Breast epithelium (tissue), 4 donors: ENCODE data around the gene TFCP2. TPM values are rescaled to one million over a fixed set of nuclear protein-coding genes. Genes with fewer than 3 reads are reported as not detected.
A peak's percentile ranks its signal among the peaks of the same experiment; 100 is the strongest.
"Not testable (repeated sequence)": the region's sequence is repeated elsewhere in the genome, so short reads cannot be mapped to it uniquely, and the experiment has no call there.

Experiments used
- DNase-seq, 2 donors: peaks; one replicate each; pipeline ENCODE4 v3.0.0-alpha.2; 2019; ENCODE audit warnings: low spot score in 2 of 2
- H3K27ac ChIP-seq, 2 donors: fragments of 200-600 bp; sonication (generic) in 1 of 2; one replicate each; pipeline ENCODE4 v1.5.1; 2016 to 2019; ENCODE audit warnings: mild to moderate bottlenecking in 1 of 2
- H3K27me3 ChIP-seq, 2 donors: fragments of 200-600 bp; sonication (generic) in 1 of 2; one replicate each; pipeline versions ENCODE4 v1.5.1 to v1.6.0; 2017 to 2019; ENCODE audit warnings: control low read depth in 1 of 2, mild to moderate bottlenecking in 1 of 2
- H3K36me3 ChIP-seq: fragments of 200-600 bp; one replicate; pipeline ENCODE4 v1.5.1; 2019
- H3K4me1 ChIP-seq, 2 donors: fragments of 200-600 bp; sonication (generic); one replicate each; pipeline ENCODE4 v1.5.1; 2016 to 2019; ENCODE audit warnings: control low read depth in 1 of 2
- H3K4me3 ChIP-seq, 3 donors: fragments of 200-600 bp; sonication (generic); 1 replicate in 2 of 3; 2 replicates in 1 of 3; pipeline ENCODE4 v1.5.1; 2016 to 2019; ENCODE audit warnings: mild to moderate bottlenecking in 3 of 3, moderate library complexity in 2 of 3
- H3K9me3 ChIP-seq, 2 donors: fragments of 200-600 bp; sonication (generic) in 1 of 2; one replicate each; pipeline ENCODE4 v1.5.1; 2016 to 2019; ENCODE audit warnings: control low read depth in 1 of 2
- CTCF ChIP-seq, 3 donors: fragments of 450-650 bp; IDR thresholded peaks; one replicate each; pipeline ENCODE4 v1.5.1; 2016 to 2017; ENCODE audit warnings: antibody characterized with exemption in 3 of 3, mild to moderate bottlenecking in 3 of 3, moderate library complexity in 3 of 3
- POLR2A ChIP-seq: fragments of 450-650 bp; IDR thresholded peaks from one replicate; pipeline ENCODE4 v1.6.1; 2016; ENCODE audit warnings: antibody characterized with exemption, mild to moderate bottlenecking, moderate library complexity
- POLR2AphosphoS5 ChIP-seq, 3 donors: sonication (generic); formaldehyde crosslinking; IDR thresholded peaks; one replicate each; pipeline ENCODE4 v1.6.1; 2017; ENCODE audit warnings: antibody characterized with exemption in 3 of 3
- intact Hi-C: fragments of 100-400 bp; cut with DNase I; formaldehyde crosslinking; loops from one replicate; pipeline ENCODE4 v1.15.1; 2023; ENCODE audit warnings: low total_unique reads
- total RNA-seq, 3 donors: library from RNA; depleted of rRNA; stranded (reverse); fragments of >200 nt; gene quantifications; one replicate each; pipeline ENCODE4 v1.1.0, GENCODE V29; 2016

The TFCP2 gene
- 10 to 100 TPM; 14.6 to 22.1 (median 16.4) TPM for total RNA-seq

- Histone ChIP-seq H3K4me3 (peak within 1 kb of the TSS; percentile 69 to 89 (median 75)), H3K27me3 (no peaks in the 10 kb centered on the region), H3K36me3 (no peaks in the 10 kb centered on the region), H3K27ac (peak within 1 kb of the TSS; percentile 98), H3K9me3 (no peaks in the 10 kb centered on the region), H3K4me1 (peaks cover 3 to 11% of the 10 kb centered on the region in 2 donors)
- TF ChIP-seq POLR2A (peak; percentile 53), CTCF (IDR thresholded peaks at IDR 0.05) (no peak), POLR2AphosphoS5 (IDR thresholded peaks at IDR 0.05) (peak; percentile 82 to 97 (median 82))
- peak; percentile 96 to 97 for DNase-seq
- intact Hi-C loops = no loop called here
These were observed at the start of gene TFCP2 for GRCh38 chr12:51172515-51173431. Gene TFCP2 (minus strand): TSS chr12:51173135. CDS start chr12:51172422, 713 bp downstream.

DNA sequence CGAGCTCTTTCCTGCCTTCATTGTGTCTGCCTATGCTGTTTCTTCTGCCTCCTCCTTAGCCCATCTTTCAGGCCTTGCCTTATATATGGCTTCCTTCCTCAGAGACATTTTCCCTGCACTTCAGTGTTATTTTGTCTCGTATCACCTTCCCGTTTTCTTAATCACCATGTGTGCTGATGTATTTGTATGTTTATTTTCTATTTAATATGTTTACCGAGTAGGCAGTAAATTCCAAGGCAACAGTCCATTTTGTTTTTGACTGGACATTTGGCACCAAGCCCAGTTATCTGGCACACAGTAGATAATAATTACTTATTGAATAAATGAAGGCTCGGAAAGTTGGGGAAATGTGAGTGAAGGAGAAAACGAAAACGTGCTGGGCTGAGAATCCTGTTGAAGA is 49.5 kb upstream of the TFCP2 start:
- intact Hi-C loops = no loop called here
- no peaks in the 10 kb centered on the region for H3K9me3 ChIP-seq
- no peak overlapping the region for H3K27ac ChIP-seq
- H3K4me3 ChIP-seq = peak overlapping the region in 1 of 3 donors; percentile 7
- no peak for DNase-seq
- H3K4me1 ChIP-seq = no peaks in the 10 kb centered on the region
- no peak for TF ChIP-seq CTCF (IDR thresholded peaks at IDR 0.05)
- TF ChIP-seq POLR2AphosphoS5 (IDR thresholded peaks at IDR 0.05) = no peak
- no peak for TF ChIP-seq POLR2A
- no peaks in the 10 kb centered on the region for H3K27me3 ChIP-seq
- no peaks in the 10 kb centered on the region for H3K36me3 ChIP-seq

DNA sequence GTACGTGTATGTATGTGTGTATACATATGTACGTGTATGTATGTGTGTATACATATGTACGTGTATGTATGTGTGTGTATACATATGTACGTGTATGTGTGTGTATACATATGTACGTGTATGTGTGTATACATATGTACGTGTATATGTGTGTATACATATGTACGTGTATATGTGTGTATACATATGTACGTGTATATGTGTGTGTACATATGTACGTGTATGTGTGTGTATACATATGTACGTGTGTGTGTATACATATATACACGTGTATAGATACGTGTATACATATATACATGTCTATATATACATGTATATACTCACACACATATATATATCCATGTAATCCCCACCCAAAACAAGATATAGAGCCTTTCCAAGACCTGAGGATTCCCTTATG is 46.9 kb upstream of the TFCP2 start:
- H3K4me3 ChIP-seq, H3K27me3 ChIP-seq, H3K27ac ChIP-seq, DNase-seq, H3K36me3 ChIP-seq, intact Hi-C loops, H3K4me1 ChIP-seq, H3K9me3 ChIP-seq: not testable (repeated sequence)

GRCh38 chr12:51219322-51219721 is 46.4 kb upstream of the TFCP2 start:
- H3K4me1 ChIP-seq = no peaks in the 10 kb centered on the region
- H3K4me3 ChIP-seq = no peak overlapping the region
- no peaks in the 10 kb centered on the region for H3K27me3 ChIP-seq
- H3K36me3 ChIP-seq = no peaks in the 10 kb centered on the region
- no peaks in the 10 kb centered on the region for H3K9me3 ChIP-seq
- no peak for DNase-seq
- intact Hi-C loops = no loop called here
- H3K27ac ChIP-seq = peak overlapping the region in 1 of 2 donors; percentile 96
- TF ChIP-seq CTCF (IDR thresholded peaks at IDR 0.05) (no peak), POLR2A (no peak), POLR2AphosphoS5 (IDR thresholded peaks at IDR 0.05) (no peak)

DNA sequence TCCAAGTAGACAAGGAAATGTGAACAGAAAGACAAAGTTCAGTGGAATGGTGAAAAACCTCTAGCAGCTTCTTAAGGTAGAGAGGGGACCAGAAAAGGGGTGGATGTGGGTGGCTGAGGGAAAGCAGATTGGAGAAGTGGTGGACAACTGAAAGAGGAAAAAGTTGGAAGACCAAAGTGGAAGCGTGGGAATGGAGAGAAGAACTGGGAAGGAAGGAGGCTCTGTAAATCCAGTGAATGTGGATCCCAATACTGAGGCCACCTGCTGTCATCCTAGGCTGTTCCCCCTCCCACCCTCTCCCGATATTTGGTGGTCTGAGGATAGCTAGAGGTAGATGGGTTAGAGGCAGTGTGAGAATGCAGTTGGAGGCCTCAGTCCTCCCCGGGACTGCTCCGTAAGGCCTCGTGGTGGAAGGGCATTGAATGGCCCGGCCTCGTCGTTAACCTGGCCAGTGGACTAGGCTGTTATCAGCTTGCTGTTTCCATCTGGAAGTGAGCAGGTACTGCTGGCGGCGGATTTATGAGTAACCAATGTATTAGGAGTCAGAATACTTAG is 45.7 kb upstream of the TFCP2 start:
- TF ChIP-seq CTCF (IDR thresholded peaks at IDR 0.05) (no peak), POLR2A (no peak), POLR2AphosphoS5 (IDR thresholded peaks at IDR 0.05) (no peak)
- H3K9me3 ChIP-seq = no peaks in the 10 kb centered on the region
- no peak for DNase-seq

More for the DNA sequence above, 45.7 kb upstream of the TFCP2 start:
- Histone ChIP-seq H3K4me1 (no peaks in the 10 kb centered on the region), H3K36me3 (no peaks in the 10 kb centered on the region), H3K27me3 (no peaks in the 10 kb centered on the region), H3K4me3 (peak overlapping the region; percentile 64 to 91 (median 91)), H3K27ac (peak overlapping the region; percentile 96 to 99)
- intact Hi-C loops = no loop called here
